Esophagus squamous epithelium (tissue), 5 donors: ENCODE results near the gene EDDM13. TPM values are rescaled to one million over a fixed set of nuclear protein-coding genes. Genes with fewer than 3 reads are reported as not detected.

ENCODE experiments used
- DNase-seq: peaks from one replicate; lab custom pipeline; 2025; lab: John Stamatoyannopoulos, UW
- H3K27ac ChIP-seq, 4 donors: fragments of 200-600 bp; sonication (generic); one replicate each; pipeline ENCODE4 v1.5.1; 2016 to 2019; ENCODE audit warnings: mild to moderate bottlenecking in 1 of 4
- H3K27me3 ChIP-seq, 4 donors: fragments of 200-600 bp; sonication (generic); 1 replicate in 3 of 4; 2 replicates in 1 of 4; pipeline versions ENCODE4 v1.5.1 to v1.6.0; 2017 to 2021; ENCODE audit warnings: antibody characterized with exemption in 1 of 4
- H3K36me3 ChIP-seq, 3 donors: fragments of 200-600 bp; sonication (generic); one replicate each; pipeline ENCODE4 v1.5.1; 2016 to 2019
- H3K4me1 ChIP-seq, 3 donors: fragments of 200-600 bp; sonication (generic); one replicate each; pipeline ENCODE4 v1.5.1; 2017 to 2019
- H3K4me3 ChIP-seq, 4 donors: fragments of 200-600 bp; sonication (generic); 1 replicate in 3 of 4; 2 replicates in 1 of 4; pipeline ENCODE4 v1.5.1; 2016 to 2019; ENCODE audit warnings: mild to moderate bottlenecking in 2 of 4, moderate library complexity in 1 of 4
- H3K9me3 ChIP-seq, 3 donors: fragments of 200-600 bp; sonication (generic); one replicate each; pipeline ENCODE4 v1.5.1; 2016 to 2019
- CTCF ChIP-seq, 6 experiments: fragments of 450-650 bp in 4 of 6; fragments of 200-600 bp in 2 of 6; sonication (generic) in 2 of 6; IDR thresholded peaks; one replicate each; pipeline ENCODE4 v1.5.1; 2016 to 2019; ENCODE audit warnings: antibody characterized with exemption in 6 of 6, mild to moderate bottlenecking in 4 of 6, moderate library complexity in 4 of 6
- POLR2A ChIP-seq, 4 donors: fragments of 450-650 bp; IDR thresholded peaks; one replicate each; pipeline ENCODE4 v1.6.1; 2017; ENCODE audit warnings: antibody characterized with exemption in 4 of 4, mild to moderate bottlenecking in 4 of 4, moderate library complexity in 3 of 4
- WGBS, 2 donors: methylation state at CpG; one replicate each; pipeline ENCODE4 v1.1.5; 2018; 5-methylcytosine and 5-hydroxymethylcytosine counted together
- intact Hi-C: fragments of 100-400 bp; cut with DNase I; formaldehyde crosslinking; loops from one replicate; pipeline ENCODE4 v1.15.0; 2022
- total RNA-seq, 4 donors: library from RNA; depleted of rRNA; stranded (reverse); fragments of >200 nt; gene quantifications; one replicate each; pipeline ENCODE4 v1.1.0, GENCODE V29; 2016
- donor health status: DM: yes; HTN: yes; CAD: no.

Gene EDDM13
- total RNA-seq, 4 donors from 2014 or later: 0.95 to 2.4 TPM; not detected in 2

DNA sequence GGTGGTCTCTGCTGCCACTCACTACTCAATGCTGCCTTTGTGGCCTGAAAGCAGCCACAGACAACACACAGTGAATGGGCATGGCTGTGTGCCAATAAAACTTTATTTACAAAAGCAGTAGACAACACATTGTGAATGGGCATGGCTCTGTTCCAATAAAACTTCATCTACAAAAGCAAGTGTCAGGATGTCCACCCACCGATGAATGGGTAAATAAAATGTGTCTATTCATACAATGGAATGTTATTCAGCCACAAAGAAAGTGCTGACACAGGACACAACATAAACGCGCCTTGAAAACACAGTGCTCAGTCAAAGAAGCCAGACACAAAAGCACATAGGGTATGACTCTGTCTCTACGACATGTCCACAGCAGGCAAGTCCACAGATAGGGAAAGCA lies 22.0 kb downstream of the EDDM13 start:
- Histone ChIP-seq H3K9me3 (no peaks in the 10 kb centered on the region), H3K4me1 (peaks cover 0 to 25% (median 2%) of the 10 kb centered on the region in 3 donors), H3K36me3 (peaks cover 0 to 28% (median 0%) of the 10 kb centered on the region in 3 donors), H3K27ac (peak overlapping the region; percentile 73 to 84 (median 76)), H3K27me3 (no peaks in the 10 kb centered on the region), H3K4me3 (no peak overlapping the region)
- no peak for DNase-seq
- TF ChIP-seq CTCF (IDR thresholded peaks at IDR 0.05): no peak
- TF ChIP-seq POLR2A (IDR thresholded peaks at IDR 0.05): no peak
- 26 to 51% methylated on average over 4 of the region's 4 CpGs for WGBS, 2 donors
- intact Hi-C loops: no loop called here

DNA sequence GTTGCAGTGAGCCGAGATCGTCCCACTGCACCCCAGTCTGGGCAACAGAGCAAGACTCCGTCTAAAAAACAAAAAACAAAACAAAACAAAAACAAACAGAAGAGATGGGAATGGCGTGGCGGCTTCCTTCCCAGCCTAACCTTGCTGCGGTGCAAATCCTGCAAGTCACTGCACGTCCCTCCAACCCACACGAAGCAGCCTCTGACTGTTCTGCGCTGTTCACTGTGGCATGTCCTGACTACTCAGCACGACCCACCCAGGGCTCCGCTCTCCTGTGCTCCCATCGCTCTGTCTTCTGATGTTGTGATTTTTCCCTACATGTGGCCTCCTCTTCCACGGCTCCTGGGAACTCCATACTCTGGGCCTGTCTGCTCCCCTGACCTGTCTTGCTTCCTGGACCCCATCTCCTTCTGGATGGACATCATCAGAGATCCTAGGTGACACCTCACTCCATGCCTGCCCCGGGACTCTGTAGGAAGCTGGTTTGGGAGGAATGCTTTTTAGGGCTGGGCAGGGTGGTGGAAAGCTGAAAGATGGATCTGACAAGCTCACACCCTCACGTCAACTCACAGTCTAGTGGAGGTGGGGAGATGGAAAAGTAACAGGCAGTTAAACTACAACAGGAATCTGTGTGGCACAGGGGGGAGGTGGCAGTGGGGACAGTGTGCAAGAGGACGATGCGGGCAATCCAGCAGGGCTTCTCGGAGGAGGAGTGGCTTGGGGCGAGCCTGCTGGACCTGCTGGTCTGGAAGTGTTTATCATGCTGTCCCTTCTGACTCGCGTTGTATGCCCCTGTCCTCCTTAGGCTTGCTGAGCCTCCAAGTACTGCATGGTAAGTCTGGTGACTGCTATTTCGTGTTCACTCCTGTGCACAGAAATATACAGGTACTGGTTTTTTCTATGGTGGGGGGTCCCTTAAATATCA lies 23.2 kb downstream of the EDDM13 start:
- 49 to 55% methylated on average over 17 to 21 of the region's 22 CpGs for WGBS, 2 donors
- H3K36me3 ChIP-seq: peaks cover 0 to 28% (median 0%) of the 10 kb centered on the region in 3 donors
- TF ChIP-seq CTCF (IDR thresholded peaks at IDR 0.05) (no peak), POLR2A (IDR thresholded peaks at IDR 0.05) (no peak)
- peak overlapping the region in 2 of 4 donors; percentile 20 to 43 for H3K4me3 ChIP-seq
- no peaks in the 10 kb centered on the region for H3K9me3 ChIP-seq
- intact Hi-C loops: no loop called here
- H3K27ac ChIP-seq: peak overlapping the region; percentile 73 to 84 (median 76)
- H3K4me1 ChIP-seq: peaks cover 0 to 25% (median 2%) of the 10 kb centered on the region in 3 donors
- no peaks in the 10 kb centered on the region for H3K27me3 ChIP-seq
- no peak for DNase-seq

GRCh38 chr19:56297010-56297409 lies 24.5 kb downstream of the EDDM13 start:
- Histone ChIP-seq H3K27me3 (no peaks in the 10 kb centered on the region), H3K27ac (no peak overlapping the region), H3K36me3 (peaks cover 0 to 24% (median 0%) of the 10 kb centered on the region in 3 donors), H3K4me1 (peaks cover 0 to 34% (median 2%) of the 10 kb centered on the region in 3 donors), H3K4me3 (no peak overlapping the region), H3K9me3 (no peaks in the 10 kb centered on the region)
- intact Hi-C loops: no loop called here
- TF ChIP-seq CTCF (IDR thresholded peaks at IDR 0.05) (no peak), POLR2A (IDR thresholded peaks at IDR 0.05) (no peak)
- DNase-seq: no peak
- WGBS, 2 donors: 76 to 87% methylated on average over 3 of the region's 3 CpGs

DNA sequence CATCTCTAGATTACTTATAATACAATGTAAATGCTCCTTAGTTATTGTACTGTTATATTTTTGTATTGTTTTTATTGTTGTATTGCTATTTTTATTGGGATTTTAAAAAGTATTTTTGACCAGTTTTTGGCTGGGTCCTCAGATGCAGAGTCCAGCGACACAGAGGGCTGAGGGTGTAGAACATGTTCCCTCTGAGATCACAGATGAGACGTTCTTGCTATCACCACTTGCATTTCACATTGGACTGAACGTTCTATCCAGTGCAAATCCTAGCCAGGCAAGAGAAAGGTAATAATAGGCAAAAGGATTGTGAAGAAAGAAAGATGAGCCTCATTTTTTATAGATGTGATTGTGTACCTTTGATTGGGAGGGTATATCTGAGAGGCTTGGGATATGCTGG lies 27.1 kb downstream of the EDDM13 start:
- H3K4me1 ChIP-seq: peaks cover 0 to 28% (median 2%) of the 10 kb centered on the region in 3 donors
- no peak overlapping the region for H3K4me3 ChIP-seq
- H3K27me3 ChIP-seq: no peaks in the 10 kb centered on the region
- H3K9me3 ChIP-seq: no peaks in the 10 kb centered on the region
- DNase-seq: no peak
- WGBS, 2 donors: 87 to 89% methylated on average over 3 of the region's 3 CpGs
- intact Hi-C loops: no loop called here
- TF ChIP-seq CTCF (IDR thresholded peaks at IDR 0.05): no peak
- TF ChIP-seq POLR2A (IDR thresholded peaks at IDR 0.05): no peak
- H3K27ac ChIP-seq: no peak overlapping the region
- peaks cover 0 to 24% (median 0%) of the 10 kb centered on the region in 3 donors for H3K36me3 ChIP-seq

GRCh38 chr19:56301155-56301554 lies 28.6 kb downstream of the EDDM13 start:
- TF ChIP-seq POLR2A (IDR thresholded peaks at IDR 0.05) (no peak), CTCF (IDR thresholded peaks at IDR 0.05) (peak in 1 of 6 experiments; percentile 33)
- intact Hi-C loops: no loop called here
- Histone ChIP-seq H3K9me3 (no peaks in the 10 kb centered on the region), H3K4me1 (peaks cover 0 to 14% (median 1%) of the 10 kb centered on the region in 3 donors), H3K4me3 (no peak overlapping the region), H3K27ac (peak overlapping the region in 3 of 4 donors; percentile 19 to 52 (median 42)), H3K27me3 (no peaks in the 10 kb centered on the region), H3K36me3 (peaks cover 0 to 36% (median 0%) of the 10 kb centered on the region in 3 donors)
- no peak for DNase-seq
- 60 to 67% methylated on average over 4 to 5 of the region's 5 CpGs for WGBS, 2 donors
